Bronchial epithelial cell (primary cell): ENCODE measurements around the gene MYRIP. TPM values are rescaled to one million over a fixed set of nuclear protein-coding genes. Genes with fewer than 3 reads are reported as not detected.

Experiments used
- DNase-seq: peaks from one replicate; pipeline ENCODE4 v3.0.0-alpha.2; 2010; ENCODE audit warnings: low read depth
- FAIRE-seq: peaks from 2 replicates; lab custom pipeline; 2011; peaks lifted over from hg19 to GRCh38; lab: Jason Lieb, UNC
- H3K27me3 ChIP-seq: 2 replicates; pipeline ENCODE4 v1.5.1; 2011; ENCODE audit warnings: low read length; ENCODE audit not compliant: control insufficient read depth, insufficient read depth
- H3K36me3 ChIP-seq: 2 replicates; pipeline ENCODE4 v1.5.1; 2011; ENCODE audit warnings: low read length; ENCODE audit not compliant: control insufficient read depth, insufficient read depth
- H3K4me3 ChIP-seq: 2 replicates; pipeline ENCODE4 v1.5.1; 2011; ENCODE audit warnings: mild to moderate bottlenecking, low read depth, low read length, control low read depth
- CTCF ChIP-seq: IDR thresholded peaks from 2 replicates; pipeline ENCODE4 v1.5.1; 2011; ENCODE audit warnings: mild to moderate bottlenecking, moderate library complexity, low read length, control low read depth, inconsistent platforms; ENCODE audit not compliant: insufficient read depth, severe bottlenecking
- total RNA-seq: library from RNA; depleted of rRNA; stranded (reverse); fragments of >200 nt; gene quantifications from 2 replicates; pipeline ENCODE4 v1.2.1, GENCODE V29; 2014

Gene MYRIP
- total RNA-seq, 1 donor from 2014 or later: not detected

- no peak overlapping the region for H3K4me3 ChIP-seq
- H3K27me3 ChIP-seq: no peaks in the 10 kb centered on the region
- H3K36me3 ChIP-seq: no peaks in the 10 kb centered on the region
- no peak for DNase-seq
- FAIRE-seq: no peak
- no peak for TF ChIP-seq CTCF
These were observed 247.7 kb downstream of the MYRIP start for GRCh38 chr3:40057077-40057476.

GRCh38 chr3:40057786-40058185 is 248.4 kb downstream of the MYRIP start:
- Histone ChIP-seq H3K36me3 (no peaks in the 10 kb centered on the region), H3K27me3 (no peaks in the 10 kb centered on the region), H3K4me3 (no peak overlapping the region)
- no peak for DNase-seq
- TF ChIP-seq CTCF: no peak
- no peak for FAIRE-seq

- TF ChIP-seq CTCF: no peak
- DNase-seq (peak; percentile 92), FAIRE-seq (peak; percentile 83)
- Histone ChIP-seq H3K27me3 (no peaks in the 10 kb centered on the region), H3K36me3 (no peaks in the 10 kb centered on the region), H3K4me3 (no peak overlapping the region)
These were observed 259.2 kb downstream of the MYRIP start for GRCh38 chr3:40068636-40069035.

GRCh38 chr3:40070816-40071215 is 261.4 kb downstream of the MYRIP start:
- TF ChIP-seq CTCF: no peak
- Histone ChIP-seq H3K27me3 (no peaks in the 10 kb centered on the region), H3K36me3 (no peaks in the 10 kb centered on the region), H3K4me3 (no peak overlapping the region)
- FAIRE-seq (no peak), DNase-seq (peak; percentile 14)

GRCh38 chr3:40071683-40072238 is 262.4 kb downstream of the MYRIP start:
- H3K36me3 ChIP-seq: no peaks in the 10 kb centered on the region
- H3K4me3 ChIP-seq: no peak overlapping the region
- H3K27me3 ChIP-seq: no peaks in the 10 kb centered on the region
- DNase-seq (no peak), FAIRE-seq (no peak)
- TF ChIP-seq CTCF: no peak
